Stomach (tissue), 4 donors: Measurements from ENCODE around the gene GBX1.

ENCODE experiments used
- CTCF ChIP-seq, 7 experiments: fragments of 450-650 bp in 4 of 7; fragments of 200-600 bp in 3 of 7; sonication (generic) in 3 of 7; IDR thresholded peaks; one replicate each; pipeline ENCODE4 v1.5.1; 2016 to 2019; ENCODE audit warnings: antibody characterized with exemption in 7 of 7, control low read depth in 2 of 7, mild to moderate bottlenecking in 1 of 7
- EP300 ChIP-seq: sonication (generic); formaldehyde crosslinking; IDR thresholded peaks from one replicate; pipeline ENCODE4 v1.6.1; 2017; ENCODE audit warnings: antibody characterized with exemption
- POLR2AphosphoS5 ChIP-seq, 3 donors: sonication (generic); formaldehyde crosslinking; IDR thresholded peaks; one replicate each; pipeline ENCODE4 v1.6.1; 2016; ENCODE audit warnings: antibody characterized with exemption in 3 of 3

- no peak for TF ChIP-seq CTCF (IDR thresholded peaks at IDR 0.05)
- no peak for TF ChIP-seq POLR2AphosphoS5 (IDR thresholded peaks at IDR 0.05)
- no peak for TF ChIP-seq EP300
Observed at GRCh38 chr7:151131224-151131591, 36.3 kb downstream of the GBX1 start.
